ENCODE measurements around the gene SH2B3.
"Not testable (repeated sequence)": the region's sequence is repeated elsewhere in the genome, so short reads cannot be mapped to it uniquely, and the experiment has no call there.

SH2B3 gene

DNA sequence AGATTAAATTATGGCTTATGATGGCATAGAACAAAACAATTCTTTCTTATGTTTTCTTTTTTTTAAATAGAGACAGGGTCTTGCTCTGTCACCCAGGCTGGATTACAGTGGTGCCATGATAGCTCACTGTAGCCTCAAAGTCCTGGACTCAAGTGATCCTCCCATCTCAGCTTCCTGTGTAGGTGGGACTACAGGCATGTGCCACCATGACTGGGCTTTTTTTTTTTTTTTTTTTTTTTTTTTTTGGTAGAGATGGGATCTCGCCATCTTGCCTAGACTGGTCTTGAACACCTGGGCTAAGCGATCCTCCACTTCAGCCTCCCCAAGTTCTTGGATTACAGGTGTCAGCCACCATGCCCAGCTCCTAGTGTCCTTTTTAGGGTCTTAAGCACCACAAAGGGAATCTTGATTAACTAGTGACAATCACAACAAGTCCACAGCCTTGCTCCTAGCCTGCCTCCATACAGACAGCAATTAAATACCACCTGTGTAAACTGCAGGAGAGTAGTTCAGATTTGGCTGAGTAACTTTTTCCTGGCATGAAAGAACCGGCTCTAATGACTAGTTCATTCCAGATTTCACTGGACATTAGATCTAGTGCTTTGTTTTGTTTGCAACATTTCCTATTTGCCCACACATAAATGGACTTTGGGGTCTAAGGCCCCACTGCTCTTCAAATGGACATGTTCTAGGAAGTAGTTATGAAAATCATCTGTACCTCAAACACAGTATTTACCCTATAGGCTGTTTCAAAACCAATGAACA, 61.6 kb downstream of the SH2B3 start:
- DNase-seq, result no peak

DNA sequence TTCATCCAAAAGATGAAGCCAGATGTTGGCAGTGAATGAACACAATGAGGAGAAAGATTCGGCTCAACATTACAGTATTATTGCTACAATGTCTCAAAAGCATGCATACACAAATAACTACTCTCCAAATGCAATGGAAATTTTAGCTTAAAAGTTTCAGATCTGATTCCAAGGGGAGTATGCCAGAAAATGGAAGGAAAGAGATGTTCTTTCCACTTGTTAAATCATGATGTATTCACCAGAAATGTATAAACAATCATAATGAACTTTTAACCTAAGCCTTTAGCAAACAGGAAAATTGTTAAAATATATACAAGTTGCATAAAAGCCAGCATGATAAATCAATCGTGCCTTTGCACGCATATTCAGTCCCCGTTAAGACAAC, 62.1 kb downstream of the SH2B3 start:
- DNase-seq, result no peak

GRCh38 chr12:111469401-111469800, 63.7 kb downstream of the SH2B3 start:
- no peak for DNase-seq

GRCh38 chr12:111471236-111471635, 65.5 kb downstream of the SH2B3 start:
- DNase-seq, result no peak

- DNase-seq, result no peak
Observed at GRCh38 chr12:111482462-111482861, 76.7 kb downstream of the SH2B3 start.

DNA sequence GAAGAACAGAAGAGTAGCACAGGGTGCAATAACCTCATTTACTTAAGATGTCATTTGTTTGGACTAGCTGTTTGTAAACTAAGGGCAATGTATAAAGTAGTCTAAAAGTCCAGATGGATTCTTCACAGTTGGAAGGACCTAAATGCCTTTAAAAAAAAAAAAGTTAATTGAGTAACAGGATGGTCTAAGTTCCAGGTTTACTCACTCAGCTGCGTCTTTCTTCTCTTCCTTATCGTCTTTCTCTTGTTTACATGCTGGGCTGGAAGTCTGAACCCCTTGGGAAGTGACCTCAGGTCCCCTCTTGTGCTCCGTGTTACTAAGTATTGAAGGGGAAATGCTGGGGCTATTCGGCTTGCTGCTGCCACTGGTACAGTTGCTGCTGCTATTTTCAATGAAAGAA, 82.5 kb downstream of the SH2B3 start:
- no peak for DNase-seq

DNA sequence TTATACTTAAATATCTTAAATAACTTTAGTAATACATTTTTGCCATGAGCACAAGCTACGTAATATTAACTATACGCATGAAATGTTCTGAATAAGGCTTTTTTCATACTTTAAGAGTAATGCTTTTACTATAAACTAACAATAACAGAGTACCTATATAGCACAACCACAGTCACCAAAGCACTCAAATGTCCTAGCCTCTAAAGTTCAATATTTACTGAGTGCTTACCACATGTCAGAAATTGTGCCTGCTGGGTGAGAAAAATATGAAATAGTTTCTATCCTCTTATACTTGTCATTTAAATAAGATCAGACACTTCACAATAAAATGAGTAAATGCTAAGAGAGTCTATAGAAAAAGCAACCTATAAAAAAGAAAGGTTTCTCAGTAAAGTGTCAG, 83.1 kb downstream of the SH2B3 start:
- no peak for DNase-seq

GRCh38 chr12:111492979-111493378, 87.3 kb downstream of the SH2B3 start:
- DNase-seq, result not testable (repeated sequence)

- no peak for DNase-seq
Observed at GRCh38 chr12:111494676-111495075, 89.0 kb downstream of the SH2B3 start.
